Stomach smooth muscle (tissue), 2 donors: Measurements from ENCODE around the gene DUS4L.

Experiments
- H3K27ac ChIP-seq: one replicate; pipeline ENCODE4 v1.7.0; 2013; ENCODE audit warnings: mild to moderate bottlenecking, low read length, inconsistent platforms
- H3K27me3 ChIP-seq, 2 donors: one replicate each; pipeline ENCODE4 v1.7.0; 2013; ENCODE audit warnings: low read length in 2 of 2; ENCODE audit not compliant: insufficient read depth in 2 of 2, control insufficient read depth in 1 of 2
- H3K36me3 ChIP-seq, 2 donors: one replicate each; pipeline ENCODE4 v1.7.0; 2013; ENCODE audit warnings: low read length in 2 of 2; ENCODE audit not compliant: control insufficient read depth in 2 of 2, insufficient read depth in 2 of 2
- H3K4me1 ChIP-seq: one replicate; pipeline ENCODE4 v1.7.0; 2013; ENCODE audit warnings: low read length; ENCODE audit not compliant: control insufficient read depth, insufficient read depth
- H3K4me3 ChIP-seq, 2 donors: one replicate each; pipeline ENCODE4 v1.7.0; 2013; ENCODE audit warnings: low read length in 2 of 2
- H3K9ac ChIP-seq, 2 donors: one replicate each; pipeline ENCODE4 v1.7.0; 2013; ENCODE audit warnings: low read length in 2 of 2, mild to moderate bottlenecking in 1 of 2
- H3K9me3 ChIP-seq, 2 donors: one replicate each; pipeline ENCODE4 v1.7.0; 2013; ENCODE audit warnings: low read length in 2 of 2; ENCODE audit not compliant: control insufficient read depth in 2 of 2
- donor health status: healthy.
- donor health status: Pancreatic carcinoma.

Gene DUS4L

DNA sequence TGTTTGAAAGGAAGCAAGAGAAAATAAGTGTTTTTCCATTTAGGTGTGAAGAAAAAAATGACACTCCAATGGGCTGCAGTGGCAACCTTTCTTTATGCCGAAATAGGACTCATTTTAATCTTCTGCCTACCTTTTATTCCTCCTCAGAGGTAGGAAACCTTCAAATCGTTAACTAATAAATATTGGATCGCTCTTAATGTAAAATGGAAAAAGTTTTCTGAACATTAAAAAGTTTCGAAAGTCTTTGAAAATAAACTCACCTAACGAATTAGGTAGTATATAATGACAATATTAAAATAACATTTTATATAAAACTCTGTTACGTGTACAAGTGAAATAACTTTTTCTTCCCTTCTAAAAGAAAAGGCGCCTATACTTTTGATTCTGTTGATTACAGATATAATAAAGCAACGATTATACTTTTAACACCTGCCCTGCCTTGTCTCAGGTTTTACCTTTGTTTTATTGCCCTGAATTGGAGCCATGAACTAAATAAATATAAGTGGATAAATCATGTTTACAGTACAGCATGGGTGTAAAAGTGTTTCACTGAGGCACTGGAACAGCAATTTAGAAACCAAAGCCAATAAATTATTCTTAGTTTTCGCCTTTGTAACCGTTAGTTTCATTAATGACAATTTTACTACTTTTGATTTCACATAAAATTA, 17.1 kb downstream of the DUS4L start:
- Histone ChIP-seq H3K4me3 (peak overlapping the region; percentile 68 to 83), H3K36me3 (peaks cover 0 to 7% of the 10 kb centered on the region in 2 donors), H3K9me3 (no peaks in the 10 kb centered on the region), H3K27ac (peak overlapping the region; percentile 69), H3K9ac (peak overlapping the region; percentile 87 to 89), H3K27me3 (no peaks in the 10 kb centered on the region), H3K4me1 (peaks cover 4% of the 10 kb centered on the region)

DNA sequence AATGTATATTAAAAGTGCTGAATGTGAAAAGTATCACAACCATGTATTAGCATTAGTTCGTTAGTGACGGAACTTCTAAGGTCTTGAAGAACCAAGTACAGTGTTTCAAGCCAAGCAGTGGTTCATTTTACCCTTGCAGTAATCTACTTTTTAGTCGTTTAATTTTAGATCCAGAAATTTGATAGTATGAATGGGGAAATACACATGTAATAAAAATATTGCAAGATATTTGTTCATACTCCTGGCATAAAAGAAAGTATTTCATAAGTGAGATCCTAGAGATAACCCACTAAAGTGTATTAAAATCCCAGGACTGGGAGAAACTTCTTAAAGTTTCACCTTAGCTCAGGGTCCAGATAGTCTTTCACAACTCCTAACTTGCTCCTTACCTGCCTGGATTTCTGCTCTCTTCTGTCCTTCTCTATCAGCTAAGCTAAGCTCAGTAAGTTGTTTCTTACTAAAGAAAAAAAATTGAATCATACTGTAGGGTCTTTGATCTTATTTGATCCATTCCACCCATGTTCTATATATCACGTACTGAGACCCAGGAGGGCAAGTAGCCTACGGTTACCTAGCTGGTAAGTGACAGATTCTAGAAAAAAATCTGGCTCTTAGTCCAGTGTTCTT, 17.7 kb downstream of the DUS4L start:
- Histone ChIP-seq H3K9ac (peak overlapping the region in 1 of 2 donors; percentile 89), H3K27ac (no peak overlapping the region), H3K27me3 (no peaks in the 10 kb centered on the region), H3K4me1 (peaks cover 4% of the 10 kb centered on the region), H3K4me3 (peak overlapping the region; percentile 68 to 83), H3K9me3 (no peaks in the 10 kb centered on the region), H3K36me3 (peaks cover 0 to 4% of the 10 kb centered on the region in 2 donors)

GRCh38 chr7:107582875-107583274, 19.1 kb downstream of the DUS4L start:
- H3K27ac ChIP-seq: no peak overlapping the region
- H3K9ac ChIP-seq: no peak overlapping the region
- peaks cover 4% of the 10 kb centered on the region for H3K4me1 ChIP-seq
- peaks cover 0 to 7% of the 10 kb centered on the region in 2 donors for H3K36me3 ChIP-seq
- no peaks in the 10 kb centered on the region for H3K9me3 ChIP-seq
- no peak overlapping the region for H3K4me3 ChIP-seq
- H3K27me3 ChIP-seq: no peaks in the 10 kb centered on the region

- no peaks in the 10 kb centered on the region for H3K27me3 ChIP-seq
- H3K9ac ChIP-seq: no peak overlapping the region
- H3K27ac ChIP-seq: no peak overlapping the region
- H3K9me3 ChIP-seq: no peaks in the 10 kb centered on the region
- H3K36me3 ChIP-seq: peaks cover 0 to 10% of the 10 kb centered on the region in 2 donors
- H3K4me3 ChIP-seq: no peak overlapping the region
- H3K4me1 ChIP-seq: no peaks in the 10 kb centered on the region
Measured at GRCh38 chr7:107584716-107585115, 20.9 kb downstream of the DUS4L start.

- H3K27me3 ChIP-seq: no peaks in the 10 kb centered on the region
- H3K9ac ChIP-seq: no peak overlapping the region
- H3K4me1 ChIP-seq: no peaks in the 10 kb centered on the region
- H3K9me3 ChIP-seq: no peaks in the 10 kb centered on the region
- no peak overlapping the region for H3K27ac ChIP-seq
- H3K4me3 ChIP-seq: no peak overlapping the region
- peaks cover 0 to 10% of the 10 kb centered on the region in 2 donors for H3K36me3 ChIP-seq
Measured at GRCh38 chr7:107588529-107589130, 24.9 kb downstream of the DUS4L start.

DNA sequence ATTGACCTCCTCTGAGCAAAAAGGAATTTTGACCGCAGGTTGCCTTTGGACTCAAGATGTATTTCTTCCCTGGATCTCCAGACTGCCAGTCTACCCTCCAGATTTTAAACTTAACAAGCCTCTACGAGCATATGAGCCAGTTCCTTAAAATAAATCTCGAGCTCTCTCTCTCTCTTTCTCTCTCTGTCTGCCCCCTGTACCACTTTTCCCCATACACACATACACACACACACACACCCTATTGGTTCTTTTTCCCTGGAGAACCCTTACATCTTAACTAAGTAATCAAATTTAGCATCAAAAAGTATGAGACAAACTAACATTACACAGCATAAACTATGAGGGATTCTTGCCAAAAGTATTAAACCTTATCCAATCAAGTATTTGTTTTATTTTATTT, 27.6 kb downstream of the DUS4L start:
- Histone ChIP-seq H3K36me3 (peaks cover 2 to 6% of the 10 kb centered on the region in 2 donors), H3K27ac (no peak overlapping the region), H3K9ac (no peak overlapping the region), H3K27me3 (no peaks in the 10 kb centered on the region), H3K4me3 (no peak overlapping the region), H3K9me3 (no peaks in the 10 kb centered on the region), H3K4me1 (peaks cover 7% of the 10 kb centered on the region)

DNA sequence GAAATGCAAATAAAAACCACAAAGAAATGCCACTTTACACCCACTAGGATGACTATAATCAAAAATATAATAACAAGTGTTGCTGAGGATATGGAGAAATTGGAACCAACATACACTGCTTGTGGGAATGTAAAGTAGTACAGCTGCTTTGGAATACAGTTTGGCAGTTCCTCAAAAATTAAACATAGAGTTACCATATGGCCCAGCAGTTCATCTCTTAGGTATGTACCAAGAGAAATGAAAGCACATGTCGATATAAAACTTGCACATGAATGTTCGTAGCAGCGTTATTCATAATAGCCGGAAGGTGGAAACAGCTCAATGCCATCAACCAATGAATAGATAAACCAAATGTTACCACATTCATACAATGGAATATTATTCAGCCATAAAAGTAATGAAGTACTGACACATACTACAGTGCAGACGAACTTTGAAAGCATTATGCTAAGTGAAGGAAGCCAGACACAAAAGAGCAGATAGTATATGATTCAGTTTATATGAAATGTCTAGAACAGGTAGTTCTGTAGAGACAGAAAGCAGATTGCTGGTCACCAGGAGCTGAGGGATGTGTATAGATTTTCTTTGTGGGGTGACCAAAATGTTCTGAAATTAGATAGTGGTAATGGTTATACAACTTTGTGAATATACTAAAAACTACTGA, 28.7 kb downstream of the DUS4L start:
- no peak overlapping the region for H3K9ac ChIP-seq
- peaks cover 7% of the 10 kb centered on the region for H3K4me1 ChIP-seq
- H3K4me3 ChIP-seq: no peak overlapping the region
- H3K27ac ChIP-seq: no peak overlapping the region
- peaks cover 2 to 3% of the 10 kb centered on the region in 2 donors for H3K36me3 ChIP-seq
- H3K27me3 ChIP-seq: no peaks in the 10 kb centered on the region
- H3K9me3 ChIP-seq: no peaks in the 10 kb centered on the region

GRCh38 chr7:107593025-107593410, 29.2 kb downstream of the DUS4L start:
- Histone ChIP-seq H3K27me3 (no peaks in the 10 kb centered on the region), H3K36me3 (peaks cover 2 to 3% of the 10 kb centered on the region in 2 donors), H3K9me3 (no peaks in the 10 kb centered on the region), H3K4me1 (peaks cover 7% of the 10 kb centered on the region), H3K9ac (no peak overlapping the region), H3K4me3 (no peak overlapping the region), H3K27ac (no peak overlapping the region)

- Histone ChIP-seq H3K27ac (no peak overlapping the region), H3K4me1 (peaks cover 7% of the 10 kb centered on the region), H3K27me3 (no peaks in the 10 kb centered on the region), H3K4me3 (no peak overlapping the region), H3K9me3 (no peaks in the 10 kb centered on the region), H3K9ac (no peak overlapping the region), H3K36me3 (peaks cover 0 to 2% of the 10 kb centered on the region in 2 donors)
Measured at GRCh38 chr7:107594961-107595737, 31.4 kb downstream of the DUS4L start.

DNA sequence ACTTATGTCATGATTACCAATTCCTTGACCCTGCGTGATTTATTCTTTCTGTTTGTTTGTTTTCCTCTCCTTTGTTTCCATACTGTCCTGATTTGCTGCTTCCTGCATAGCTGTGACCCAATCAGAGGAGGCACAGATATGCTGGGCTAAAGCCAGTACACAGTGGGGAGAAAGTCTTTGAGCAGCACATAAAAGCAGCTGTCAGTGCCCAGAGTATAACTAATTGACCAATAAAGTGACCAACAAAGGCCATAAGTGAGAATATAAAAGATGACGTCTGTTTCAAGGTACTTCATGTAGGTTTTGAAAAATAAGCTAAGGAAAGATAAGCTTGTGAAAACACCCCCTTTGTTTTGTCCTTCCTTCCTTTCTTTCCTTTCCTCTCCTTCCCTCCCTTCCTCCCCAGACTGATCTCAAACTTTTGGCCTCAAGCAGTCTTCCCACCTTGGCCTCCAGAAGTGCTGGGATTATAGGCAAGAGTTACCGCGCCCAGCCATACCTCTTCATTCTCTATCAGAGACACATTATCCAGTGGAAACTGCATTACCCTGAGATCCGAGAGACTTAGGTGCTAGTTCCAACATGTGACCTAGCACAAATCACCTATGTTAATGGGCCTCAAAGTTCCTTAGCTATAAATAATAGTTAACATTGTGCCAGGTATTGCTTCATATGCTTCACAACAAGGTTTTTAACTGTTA, 33.3 kb downstream of the DUS4L start:
- no peak overlapping the region for H3K27ac ChIP-seq
- no peak overlapping the region for H3K4me3 ChIP-seq
- peaks cover 7% of the 10 kb centered on the region for H3K4me1 ChIP-seq
- no peaks in the 10 kb centered on the region for H3K27me3 ChIP-seq
- no peaks in the 10 kb centered on the region for H3K9me3 ChIP-seq
- peaks cover 2 to 10% of the 10 kb centered on the region in 2 donors for H3K36me3 ChIP-seq
- no peak overlapping the region for H3K9ac ChIP-seq
